ENCODE results near the gene LGR4.
"Not testable (repeated sequence)": the region's sequence is repeated elsewhere in the genome, so short reads cannot be mapped to it uniquely, and the experiment has no call there.

Gene LGR4

DNA sequence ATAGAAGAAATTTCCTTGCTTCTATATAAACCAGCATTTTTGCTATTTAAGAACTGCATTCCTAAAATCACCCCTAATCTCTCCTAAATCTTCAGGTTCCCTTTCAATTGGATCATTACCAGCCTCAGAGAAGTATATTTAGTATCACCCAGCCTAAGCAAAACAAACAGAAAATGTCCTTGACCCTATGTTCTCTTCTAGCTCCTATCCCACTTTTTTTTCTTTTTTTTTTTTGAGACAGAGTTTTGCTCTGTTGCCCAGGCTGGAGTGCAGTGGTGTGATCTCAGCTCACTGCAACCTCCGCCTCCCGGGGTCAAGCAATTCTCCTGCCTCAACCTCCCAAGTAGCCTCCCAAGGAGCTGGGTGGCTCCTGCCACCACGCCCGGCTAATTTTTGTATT, 137.8 kb downstream of the LGR4 start:
- not testable (repeated sequence) for FAIRE-seq

DNA sequence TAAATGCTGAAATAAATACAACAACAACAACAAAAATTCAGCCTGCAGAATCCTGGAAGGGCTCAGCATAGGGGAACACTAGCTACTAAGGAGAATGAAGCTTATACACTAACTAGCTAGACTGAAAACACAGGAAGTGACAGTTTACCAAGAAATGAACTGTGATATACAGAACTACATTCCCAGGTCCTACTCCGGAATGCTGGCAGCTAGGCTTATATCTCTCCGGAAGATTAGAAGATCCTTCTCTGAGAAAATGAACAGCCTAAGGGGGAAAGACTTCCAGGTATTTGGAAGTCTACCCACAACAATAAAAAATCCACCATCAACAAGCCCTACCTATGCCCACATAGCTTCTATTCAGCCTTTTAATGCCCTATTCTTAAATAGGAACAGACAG, 140.6 kb downstream of the LGR4 start:
- no peak for FAIRE-seq

DNA sequence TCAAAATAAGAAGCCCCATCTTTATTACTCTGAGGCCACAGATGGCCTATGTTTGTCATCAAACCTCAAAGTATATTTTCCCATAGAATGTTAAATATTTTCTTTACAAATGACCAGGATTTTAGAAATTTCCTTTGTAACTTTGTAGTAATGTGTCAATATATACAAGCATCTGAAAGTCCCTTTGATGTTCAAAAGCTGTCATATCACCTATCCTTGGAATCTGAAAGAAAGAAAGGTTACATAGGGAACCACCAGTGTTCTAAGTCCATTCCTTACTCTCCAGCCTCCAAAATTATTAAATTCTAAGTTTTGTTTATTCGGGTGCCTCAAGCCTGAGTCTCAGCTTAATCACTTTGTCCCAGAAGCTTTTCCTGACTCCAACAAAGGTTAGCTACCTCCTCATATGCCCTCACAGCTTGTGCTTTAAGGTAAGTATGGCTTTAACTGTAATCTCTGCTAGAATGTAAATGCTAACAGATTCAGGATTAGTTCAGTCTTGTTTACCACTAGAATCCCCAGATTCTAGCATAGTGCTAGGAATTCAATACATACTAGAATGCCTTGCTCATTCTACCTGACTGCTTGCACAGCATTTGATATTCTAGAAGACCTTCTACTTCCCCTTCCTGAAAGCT, 141.8 kb downstream of the LGR4 start:
- no peak for FAIRE-seq

DNA sequence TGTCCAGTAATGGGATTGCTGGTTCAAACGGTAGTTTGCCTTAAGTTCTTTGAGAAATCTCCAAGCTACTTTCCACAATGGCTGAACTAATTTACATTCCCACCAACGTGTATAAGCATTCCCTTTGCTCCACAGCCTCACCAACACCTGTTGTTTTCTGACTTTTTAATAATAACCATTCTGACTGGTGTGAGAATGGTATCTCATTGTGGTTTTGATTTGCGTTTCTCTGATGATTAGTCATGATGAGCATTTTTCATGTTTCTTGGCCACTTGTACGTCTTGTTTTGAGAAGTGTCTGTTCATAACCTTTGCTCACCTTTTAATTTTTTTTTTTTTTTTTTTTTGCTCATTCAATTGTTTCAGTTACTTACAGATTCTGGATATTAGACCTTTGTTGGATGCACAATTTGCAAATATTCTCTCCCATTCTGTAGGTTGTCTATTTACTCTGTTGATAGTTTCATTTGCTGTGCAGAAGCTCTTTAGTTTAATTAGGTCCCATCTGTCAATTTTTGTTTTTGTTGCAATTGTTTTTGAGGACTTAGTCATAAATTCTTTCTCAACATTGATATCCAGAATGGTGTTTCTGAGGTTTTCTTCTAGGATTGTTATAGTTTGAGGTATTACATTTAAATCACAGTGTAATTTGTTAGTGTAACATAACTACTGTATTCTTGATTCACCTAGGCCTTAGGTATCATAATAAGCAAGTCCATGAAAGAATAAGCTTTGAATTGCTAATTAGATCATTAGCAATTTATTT, 142.5 kb downstream of the LGR4 start:
- FAIRE-seq = no peak

DNA sequence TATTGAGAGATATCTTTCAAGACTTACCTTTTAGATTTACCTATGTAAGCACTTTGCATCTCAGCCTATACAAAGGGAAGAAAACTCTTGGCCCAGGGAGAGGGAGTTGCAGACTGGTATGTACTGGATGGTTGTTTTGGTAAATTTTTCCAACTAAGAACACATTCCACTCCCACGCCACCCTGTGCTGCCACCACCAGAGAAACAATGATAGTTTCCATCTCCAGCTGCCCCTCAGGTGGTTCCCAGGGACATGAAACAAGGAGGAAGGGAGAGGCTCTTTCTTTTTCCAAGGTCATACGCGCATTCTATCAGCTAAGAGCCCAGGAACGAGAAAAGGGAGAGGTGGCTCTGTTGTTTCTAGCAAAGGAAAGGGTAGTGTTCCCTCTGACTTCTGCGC, 144.0 kb downstream of the LGR4 start:
- no peak for FAIRE-seq

DNA sequence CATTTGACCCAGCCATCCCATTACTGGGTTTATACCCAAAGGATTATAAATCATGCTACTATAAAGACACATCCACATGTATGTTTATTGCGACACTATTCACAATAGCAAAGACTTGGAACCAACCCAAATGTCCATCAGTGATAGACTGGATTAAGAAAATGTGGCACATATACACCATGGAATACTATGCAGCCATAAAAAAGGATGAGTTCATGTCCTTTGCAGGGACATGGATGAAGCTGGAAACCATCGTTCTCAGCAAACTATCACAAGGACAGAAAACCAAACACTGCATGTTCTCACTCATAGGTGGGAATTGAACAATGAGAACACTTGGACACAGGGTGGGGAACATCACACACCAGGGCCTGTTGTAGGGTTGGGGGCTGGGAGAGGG, 145.5 kb downstream of the LGR4 start:
- not testable (repeated sequence) for FAIRE-seq

DNA sequence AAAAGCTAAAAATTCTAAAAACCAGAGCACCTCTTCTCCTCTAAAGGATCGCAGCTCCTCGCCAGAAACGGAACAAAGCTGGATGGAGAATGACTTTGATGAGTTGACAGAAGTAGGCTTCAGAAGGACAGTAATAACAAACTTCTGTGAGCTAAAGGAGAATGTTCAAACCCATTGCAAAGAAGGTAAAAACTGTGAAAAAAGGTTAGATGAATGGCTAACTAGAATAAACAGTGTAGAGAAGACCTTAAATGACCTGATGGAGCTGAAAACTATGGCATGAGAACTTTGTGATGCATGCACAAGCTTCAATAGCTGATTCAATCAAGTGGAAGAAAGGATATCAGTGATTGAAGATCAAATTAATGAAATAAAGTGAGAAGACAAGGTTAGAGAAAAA, 150.4 kb downstream of the LGR4 start:
- FAIRE-seq = not testable (repeated sequence)

DNA sequence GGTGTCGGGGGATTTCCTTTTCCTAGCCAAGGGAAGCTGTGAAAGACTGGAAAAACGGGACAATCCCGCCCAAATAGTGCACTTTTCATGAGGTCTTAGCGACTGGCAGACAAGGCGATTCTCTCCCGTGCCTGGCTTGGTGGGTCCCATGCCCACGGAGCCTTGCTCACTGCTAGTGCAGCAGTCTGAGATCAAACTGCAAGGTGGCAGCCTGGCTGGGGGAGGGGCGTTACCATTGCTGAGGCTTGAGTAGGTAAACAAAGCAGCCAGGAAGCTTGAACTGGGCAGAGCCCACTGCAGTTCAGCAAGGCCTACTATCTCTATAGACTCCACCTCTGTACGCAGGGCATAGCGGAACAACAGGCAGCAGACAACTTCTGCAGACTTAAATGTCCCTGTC, 151.2 kb downstream of the LGR4 start:
- FAIRE-seq = not testable (repeated sequence)

DNA sequence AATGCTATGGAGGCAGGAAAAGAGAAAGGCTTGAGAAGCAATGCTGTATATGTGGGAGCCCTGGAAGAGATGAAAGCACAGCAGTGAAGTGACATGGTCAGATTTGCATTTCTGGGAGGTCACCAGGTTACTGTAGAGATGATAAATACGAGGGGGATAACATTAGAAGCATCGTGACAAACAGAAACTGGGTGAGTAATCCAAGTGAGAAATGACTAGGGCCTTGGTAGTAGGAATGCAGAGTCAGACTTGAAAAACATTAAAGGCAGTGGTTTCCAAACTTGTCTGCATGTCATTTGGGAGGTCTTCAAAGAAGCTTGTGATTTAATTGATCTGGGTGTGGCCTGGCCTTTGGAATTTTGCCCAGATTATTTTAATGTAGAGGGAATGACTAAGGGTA, 153.5 kb downstream of the LGR4 start:
- FAIRE-seq = no peak

DNA sequence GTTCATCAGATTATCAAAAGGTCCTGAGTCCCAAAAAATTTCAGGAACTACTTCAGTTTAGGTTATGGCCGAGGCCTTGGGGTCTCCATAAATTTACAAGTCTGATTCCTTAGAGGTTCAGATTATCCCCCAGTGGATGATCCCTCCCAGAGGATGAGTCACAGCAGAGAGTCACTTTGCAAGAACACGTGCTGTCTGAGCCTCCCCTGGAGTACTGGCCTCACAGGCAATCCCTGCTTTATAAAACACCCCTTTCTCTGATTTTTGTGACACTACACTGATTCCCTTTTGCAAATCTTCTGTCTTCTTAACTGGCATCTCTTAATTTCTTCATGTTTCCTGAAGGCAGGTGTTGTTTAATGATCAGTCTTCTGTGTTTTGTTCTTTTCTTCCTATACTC, 154.8 kb downstream of the LGR4 start:
- FAIRE-seq = no peak

Measured in G401.6 (cell line).